Fibroblast of lung (primary cell): ENCODE data around the gene RNF175. TPM values are rescaled to one million over a fixed set of nuclear protein-coding genes. Genes with fewer than 3 reads are reported as not detected.
"Not testable (repeated sequence)": the region's sequence is repeated elsewhere in the genome, so short reads cannot be mapped to it uniquely, and the experiment has no call there.

Experiments
- DNase-seq, 2 donors: peaks; one replicate each; pipeline versions ENCODE4 v3.0.0 to v3.0.0-alpha.2; 2010; ENCODE audit warnings: low read depth in 2 of 2
- H2AFZ ChIP-seq: 2 replicates; pipeline ENCODE4 v1.5.1; 2012; ENCODE audit warnings: low read length, control low read depth, inconsistent platforms
- H3K27ac ChIP-seq: 2 replicates; pipeline ENCODE4 v1.5.1; 2011; ENCODE audit warnings: low read length, control low read depth; ENCODE audit not compliant: insufficient read depth
- H3K27me3 ChIP-seq: 2 replicates; pipeline ENCODE4 v1.5.1; 2011; ENCODE audit warnings: mild to moderate bottlenecking, low read length; ENCODE audit not compliant: control insufficient read depth, insufficient read depth
- H3K36me3 ChIP-seq: 2 replicates; pipeline ENCODE4 v1.5.1; 2011; ENCODE audit warnings: low read length; ENCODE audit not compliant: control insufficient read depth, insufficient read depth
- H3K4me1 ChIP-seq: 2 replicates; pipeline ENCODE4 v1.5.1; 2011; ENCODE audit warnings: low read length; ENCODE audit not compliant: control insufficient read depth, insufficient read depth; ENCODE audit errors: extremely low read depth
- H3K4me2 ChIP-seq: 2 replicates; pipeline ENCODE4 v1.5.1; 2011; ENCODE audit warnings: low read length, control low read depth; ENCODE audit not compliant: insufficient read depth; ENCODE audit errors: extremely low read depth
- H3K4me3 ChIP-seq, 4 experiments: fragments of 200-600 bp in 1 of 4; sonication (generic) in 1 of 4; replicated peaks in 1 of 4; 2 replicates each; pipeline ENCODE4 v1.5.1; 2011 to 2016; ENCODE audit warnings: low read length in 4 of 4, low read depth in 3 of 4, mild to moderate bottlenecking in 3 of 4, control low read depth in 2 of 4, inconsistent platforms in 1 of 4, mixed read lengths in 1 of 4; ENCODE audit not compliant: insufficient read depth in 1 of 4; ENCODE audit errors: control extremely low read depth in 1 of 4
- H3K79me2 ChIP-seq: 2 replicates; pipeline ENCODE4 v1.5.1; 2012; ENCODE audit warnings: mild to moderate bottlenecking, low read length, inconsistent platforms; ENCODE audit not compliant: control insufficient read depth, insufficient read depth
- H3K9ac ChIP-seq: 2 replicates; pipeline ENCODE4 v1.5.1; 2011; ENCODE audit warnings: mild to moderate bottlenecking, low read length, control low read depth; ENCODE audit not compliant: insufficient read depth
- H3K9me3 ChIP-seq: 2 replicates; pipeline ENCODE4 v1.5.1; 2012; ENCODE audit warnings: low read depth, low read length; ENCODE audit not compliant: control insufficient read depth, insufficient read depth
- H4K20me1 ChIP-seq: 2 replicates; pipeline ENCODE4 v1.5.1; 2011; ENCODE audit warnings: low read length; ENCODE audit not compliant: control insufficient read depth, insufficient read depth; ENCODE audit errors: extremely low read depth
- EZH2 ChIP-seq: IDR thresholded peaks from 2 replicates; pipeline ENCODE4 v1.5.1; 2012; ENCODE audit warnings: low read length, control low read depth, mild to moderate bottlenecking; ENCODE audit errors: missing control alignments
- polyA plus RNA-seq, 2 donors: library from polyadenylated mRNA; depleted of rRNA in 1 of 2; stranded (reverse) in 1 of 2; unstranded in 1 of 2; fragments of >200 nt; gene quantifications; 2 replicates each; pipeline ENCODE4 v1.2.1, GENCODE V29; 2011 to 2012; ENCODE audit warnings: missing spikeins in 1 of 2
- total RNA-seq: library from RNA; depleted of rRNA; stranded (reverse); fragments of >200 nt; gene quantifications from 2 replicates; pipeline ENCODE4 v1.2.1, GENCODE V29; 2014
- TF ChIP-seq, protein P1 (sequence below), 2 donors: IDR thresholded peaks in 1 of 2; conservative IDR thresholded peaks in 1 of 2; 1 replicate in 1 of 2; 2 replicates in 1 of 2; pipeline ENCODE4 v1.5.1; 2011 to 2012; ENCODE audit warnings: low read length in 2 of 2, control low read depth in 1 of 2, inconsistent platforms in 1 of 2, low read depth in 1 of 2, mild to moderate bottlenecking in 1 of 2

The RNF175 gene
- total and polyA plus RNA-seq, 2 donors (not counting 1 experiment from before 2014, with no cell fraction given), result not detected

- Histone ChIP-seq H3K36me3 (no peaks in the 10 kb centered on the region), H3K79me2 (no peaks in the 10 kb centered on the region), H3K4me3 (no peak overlapping the region), H3K4me1 (no peaks in the 10 kb centered on the region), H4K20me1 (no peaks in the 10 kb centered on the region), H3K27me3 (no peaks in the 10 kb centered on the region), H3K27ac (no peak overlapping the region), H3K4me2 (no peak overlapping the region), H3K9me3 (no peaks in the 10 kb centered on the region), H3K9ac (no peak overlapping the region), H2AFZ (no peak overlapping the region)
- TF ChIP-seq, protein P1, sequence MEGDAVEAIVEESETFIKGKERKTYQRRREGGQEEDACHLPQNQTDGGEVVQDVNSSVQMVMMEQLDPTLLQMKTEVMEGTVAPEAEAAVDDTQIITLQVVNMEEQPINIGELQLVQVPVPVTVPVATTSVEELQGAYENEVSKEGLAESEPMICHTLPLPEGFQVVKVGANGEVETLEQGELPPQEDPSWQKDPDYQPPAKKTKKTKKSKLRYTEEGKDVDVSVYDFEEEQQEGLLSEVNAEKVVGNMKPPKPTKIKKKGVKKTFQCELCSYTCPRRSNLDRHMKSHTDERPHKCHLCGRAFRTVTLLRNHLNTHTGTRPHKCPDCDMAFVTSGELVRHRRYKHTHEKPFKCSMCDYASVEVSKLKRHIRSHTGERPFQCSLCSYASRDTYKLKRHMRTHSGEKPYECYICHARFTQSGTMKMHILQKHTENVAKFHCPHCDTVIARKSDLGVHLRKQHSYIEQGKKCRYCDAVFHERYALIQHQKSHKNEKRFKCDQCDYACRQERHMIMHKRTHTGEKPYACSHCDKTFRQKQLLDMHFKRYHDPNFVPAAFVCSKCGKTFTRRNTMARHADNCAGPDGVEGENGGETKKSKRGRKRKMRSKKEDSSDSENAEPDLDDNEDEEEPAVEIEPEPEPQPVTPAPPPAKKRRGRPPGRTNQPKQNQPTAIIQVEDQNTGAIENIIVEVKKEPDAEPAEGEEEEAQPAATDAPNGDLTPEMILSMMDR (conservative IDR thresholded peaks at IDR 0.05 in 1 of 2, IDR thresholded peaks at IDR 0.05 in 1 of 2; ENCODE audit: low read depth in 1 of 2, low read length in 2 of 2), result no peak
- TF ChIP-seq EZH2, result no peak
- peak in 1 of 2 donors; percentile 55 for DNase-seq
Measured at GRCh38 chr4:153676486-153676885, 83.3 kb downstream of the RNF175 start.

DNA sequence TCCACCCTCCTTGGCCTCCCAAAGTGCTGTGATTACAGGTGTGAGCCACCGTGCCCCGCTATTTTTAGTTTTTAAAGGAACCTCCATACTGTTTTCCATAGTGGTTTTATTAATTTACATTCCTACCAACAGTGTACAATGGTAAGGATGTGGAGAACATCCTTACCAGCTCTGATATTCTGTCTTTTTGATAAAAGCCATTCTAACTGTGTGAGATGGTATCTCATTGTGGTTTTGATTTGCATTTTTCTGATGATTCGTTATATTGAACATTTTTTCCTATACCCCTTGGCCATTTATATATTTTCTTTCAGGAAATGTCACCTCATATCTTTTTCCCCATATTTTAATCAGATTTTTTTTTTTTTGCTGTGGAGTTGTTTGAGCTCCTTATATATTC is 90.0 kb downstream of the RNF175 start:
- no peaks in the 10 kb centered on the region for H3K36me3 ChIP-seq
- no peak overlapping the region for H3K9ac ChIP-seq
- H3K79me2 ChIP-seq, result no peaks in the 10 kb centered on the region
- no peak for DNase-seq
- H4K20me1 ChIP-seq, result no peaks in the 10 kb centered on the region
- no peaks in the 10 kb centered on the region for H3K4me1 ChIP-seq
- H2AFZ ChIP-seq, result no peak overlapping the region
- no peak overlapping the region for H3K27ac ChIP-seq
- no peak overlapping the region for H3K4me3 ChIP-seq
- H3K9me3 ChIP-seq, result no peaks in the 10 kb centered on the region
- H3K27me3 ChIP-seq, result no peaks in the 10 kb centered on the region
- no peak for TF ChIP-seq EZH2
- TF ChIP-seq, protein P1 (conservative IDR thresholded peaks at IDR 0.05 in 1 of 2, IDR thresholded peaks at IDR 0.05 in 1 of 2; ENCODE audit: low read depth in 1 of 2, low read length in 2 of 2), result no peak
- H3K4me2 ChIP-seq, result no peak overlapping the region

DNA sequence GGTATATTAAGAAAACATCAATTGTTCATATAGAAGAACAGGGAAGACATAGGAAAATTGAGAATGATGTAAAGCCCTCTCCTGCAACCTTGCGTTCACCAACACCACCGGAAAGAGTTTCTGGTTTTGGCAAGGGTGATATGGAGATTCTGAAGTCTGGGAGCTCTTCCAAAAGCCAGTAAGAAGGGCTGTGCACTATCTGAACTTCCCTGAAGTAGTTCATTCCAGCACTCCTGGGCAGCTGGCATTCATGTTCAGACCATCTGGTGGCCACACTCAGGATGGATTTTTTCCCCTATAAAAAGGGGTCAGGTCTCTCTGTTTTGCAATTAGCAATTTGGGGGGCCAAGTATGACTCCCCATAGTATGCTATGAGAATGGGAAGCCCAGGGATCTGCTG is 91.2 kb downstream of the RNF175 start:
- Histone ChIP-seq H3K79me2 (no peaks in the 10 kb centered on the region), H3K4me3 (no peak overlapping the region), H3K4me1 (no peaks in the 10 kb centered on the region), H3K4me2 (no peak overlapping the region), H3K27me3 (no peaks in the 10 kb centered on the region), H2AFZ (no peak overlapping the region), H4K20me1 (no peaks in the 10 kb centered on the region), H3K36me3 (no peaks in the 10 kb centered on the region), H3K9me3 (no peaks in the 10 kb centered on the region), H3K27ac (no peak overlapping the region), H3K9ac (no peak overlapping the region)
- peak in 1 of 2 donors; percentile 54 for DNase-seq
- TF ChIP-seq, protein P1 (conservative IDR thresholded peaks at IDR 0.05 in 1 of 2, IDR thresholded peaks at IDR 0.05 in 1 of 2; ENCODE audit: low read depth in 1 of 2, low read length in 2 of 2), result no peak
- TF ChIP-seq EZH2, result no peak

DNA sequence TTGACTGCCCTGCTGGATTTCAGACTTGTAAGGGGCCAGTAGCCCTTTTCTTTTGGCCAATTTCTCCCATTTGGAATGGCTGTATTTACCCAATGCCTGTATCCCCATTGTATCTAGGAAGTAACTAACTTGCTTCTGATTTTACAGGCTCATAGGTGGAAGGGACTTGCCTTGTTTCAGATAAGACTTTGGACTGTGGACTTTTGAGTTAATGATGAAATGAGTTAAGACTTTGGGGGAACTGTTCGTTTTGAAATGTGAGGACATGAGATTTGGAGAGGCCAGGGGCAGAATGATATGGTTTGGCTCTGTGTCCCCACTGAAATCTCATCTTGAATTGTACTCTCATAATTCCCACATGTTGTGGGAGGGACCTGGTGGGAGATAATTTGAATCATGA is 93.3 kb downstream of the RNF175 start:
- H3K9ac ChIP-seq, H3K27me3 ChIP-seq, H3K9me3 ChIP-seq, H2AFZ ChIP-seq, DNase-seq, H3K36me3 ChIP-seq, H4K20me1 ChIP-seq, H3K4me2 ChIP-seq, H3K4me1 ChIP-seq, H3K27ac ChIP-seq, H3K4me3 ChIP-seq, H3K79me2 ChIP-seq: not testable (repeated sequence)
